Common myeloid progenitor, CD34-positive (primary cell): Measurements from ENCODE around the gene SLX9.

Source experiments
- CTCF ChIA-PET: fragments of 350-600 bp; sonication (Branson Sonifier 250); formaldehyde crosslinking; loops from one replicate; lab custom pipeline; 2021; ENCODE audit warnings: antibody characterized with exemption; lab: Charles Lee
- POLR2A ChIA-PET: fragments of 350-600 bp; sonication (Branson Sonifier 250); formaldehyde crosslinking; loops from one replicate; lab custom pipeline; 2021; ENCODE audit warnings: antibody characterized with exemption; lab: Charles Lee
- DNase-seq, 3 donors: peaks; one replicate each; pipeline versions ENCODE4 v3.0.0 to v3.0.0-alpha.2; 2013
- H3K27ac ChIP-seq, 2 experiments: 1 replicate in 1 of 2; 2 replicates in 1 of 2; pipeline ENCODE4 v1.7.0; 2013; ENCODE audit warnings: inconsistent platforms in 2 of 2, low read length in 2 of 2, mild to moderate bottlenecking in 2 of 2, low read depth in 1 of 2, moderate library complexity in 1 of 2; ENCODE audit not compliant: severe bottlenecking in 2 of 2, insufficient read depth in 1 of 2, poor library complexity in 1 of 2
- H3K27me3 ChIP-seq, 5 experiments: replicated peaks in 2 of 5; 1 replicate in 3 of 5; 2 replicates in 2 of 5; pipeline versions ENCODE4 v1.6.1 to v1.7.0; 2013; ENCODE audit warnings: low read length in 4 of 5, mild to moderate bottlenecking in 2 of 5, moderate library complexity in 2 of 5, inconsistent platforms in 1 of 5; ENCODE audit not compliant: insufficient read depth in 5 of 5, control insufficient read depth in 4 of 5
- H3K36me3 ChIP-seq, 4 experiments: 1 replicate in 2 of 4; 2 replicates in 2 of 4; pipeline versions ENCODE4 v1.6.1 to v1.7.0; 2013; ENCODE audit warnings: low read length in 3 of 4, control low read depth in 1 of 4, mild to moderate bottlenecking in 1 of 4; ENCODE audit not compliant: control insufficient read depth in 4 of 4, insufficient read depth in 4 of 4
- H3K4me1 ChIP-seq, 4 experiments: 1 replicate in 3 of 4; 2 replicates in 1 of 4; pipeline versions ENCODE4 v1.6.1 to v1.7.1; 2013; ENCODE audit warnings: low read length in 3 of 4, mild to moderate bottlenecking in 3 of 4, control low read depth in 1 of 4, inconsistent platforms in 1 of 4, moderate library complexity in 1 of 4; ENCODE audit not compliant: control insufficient read depth in 4 of 4, insufficient read depth in 4 of 4; ENCODE audit errors: control extremely low read depth in 1 of 4
- H3K4me3 ChIP-seq, 7 experiments: 1 replicate in 4 of 7; 2 replicates in 3 of 7; pipeline versions ENCODE4 v1.5.1 to v1.7.0; 2013; ENCODE audit warnings: mild to moderate bottlenecking in 7 of 7, low read length in 6 of 7, moderate library complexity in 6 of 7, inconsistent platforms in 2 of 7, low read depth in 2 of 7, control low read depth in 1 of 7; ENCODE audit not compliant: insufficient read depth in 4 of 7, control insufficient read depth in 1 of 7; ENCODE audit errors: extremely low read depth in 1 of 7
- H3K9me3 ChIP-seq, 5 experiments: 1 replicate in 4 of 5; 2 replicates in 1 of 5; pipeline versions ENCODE4 v1.6.1 to v1.7.1; 2013; ENCODE audit warnings: low read length in 4 of 5, mild to moderate bottlenecking in 2 of 5, inconsistent platforms in 1 of 5, low read depth in 1 of 5, moderate library complexity in 1 of 5; ENCODE audit not compliant: control insufficient read depth in 4 of 5, insufficient read depth in 2 of 5; ENCODE audit errors: control extremely low read depth in 1 of 5
- WGBS: methylation state at CpG from one replicate; pipeline ENCODE4 v1.1.5; 2013; ENCODE audit not compliant: insufficient coverage; 5-methylcytosine and 5-hydroxymethylcytosine counted together

The SLX9 gene

GRCh38 chr21:45017039-45017960 lies 77.5 kb downstream of the SLX9 start:
- ChIA-PET POLR2A (no interaction called here), CTCF (no interaction called here)
- peaks cover 0 to 76% (median 33%) of the 10 kb centered on the region in 5 experiments for H3K27me3 ChIP-seq
- 82% methylated on average over 7 of the region's 15 CpGs for WGBS
- no peak overlapping the region for H3K4me3 ChIP-seq
- H3K36me3 ChIP-seq = no peaks in the 10 kb centered on the region
- no peak overlapping the region for H3K27ac ChIP-seq
- peaks cover 0 to 6% (median 3%) of the 10 kb centered on the region in 4 experiments for H3K4me1 ChIP-seq
- DNase-seq = peak in 1 of 3 donors; percentile 35
- H3K9me3 ChIP-seq = peaks cover 0 to 5% (median 0%) of the 10 kb centered on the region in 5 experiments

GRCh38 chr21:45018131-45019075 lies 78.6 kb downstream of the SLX9 start:
- peaks cover 0 to 6% (median 3%) of the 10 kb centered on the region in 4 experiments for H3K4me1 ChIP-seq
- CTCF ChIA-PET = no interaction called here

GRCh38 chr21:45019076-45019886 lies 79.5 kb downstream of the SLX9 start:
- Histone ChIP-seq H3K27me3 (peaks cover 0 to 67% (median 29%) of the 10 kb centered on the region in 5 experiments), H3K9me3 (peaks cover 0 to 10% (median 7%) of the 10 kb centered on the region in 5 experiments), H3K4me3 (peak overlapping the region in 1 of 7 experiments; percentile 16), H3K36me3 (no peaks in the 10 kb centered on the region), H3K27ac (no peak overlapping the region), H3K4me1 (peaks cover 0 to 6% (median 3%) of the 10 kb centered on the region in 4 experiments)
- ChIA-PET CTCF (no interaction called here), POLR2A (no interaction called here)
- no peak for DNase-seq
- WGBS = 40% methylated on average over 58 of the region's 60 CpGs

More at GRCh38 chr21:45018131-45019075, 78.6 kb downstream of the SLX9 start:
- Histone ChIP-seq H3K27ac (no peak overlapping the region), H3K27me3 (peaks cover 0 to 67% (median 29%) of the 10 kb centered on the region in 5 experiments), H3K9me3 (peaks cover 0 to 5% (median under 1%) of the 10 kb centered on the region in 5 experiments), H3K36me3 (no peaks in the 10 kb centered on the region), H3K4me3 (peak overlapping the region in 1 of 7 experiments; percentile 50)
- POLR2A ChIA-PET = no interaction called here
- DNase-seq = peak in 1 of 3 donors; percentile 17
- WGBS = 6% methylated on average over 61 of the region's 101 CpGs

- Histone ChIP-seq H3K27me3 (peaks cover 0 to 63% (median 28%) of the 10 kb centered on the region in 5 experiments), H3K9me3 (peaks cover 0 to 12% (median 7%) of the 10 kb centered on the region in 5 experiments), H3K27ac (no peak overlapping the region), H3K4me3 (no peak overlapping the region), H3K36me3 (no peaks in the 10 kb centered on the region), H3K4me1 (peaks cover 0 to 6% (median 3%) of the 10 kb centered on the region in 4 experiments)
- 89% methylated on average over 18 of the region's 19 CpGs for WGBS
- CTCF ChIA-PET = no interaction called here
- POLR2A ChIA-PET = no interaction called here
- DNase-seq = no peak
Measured at GRCh38 chr21:45019887-45020537, 80.2 kb downstream of the SLX9 start.

GRCh38 chr21:45020629-45021427 lies 81.0 kb downstream of the SLX9 start:
- H3K36me3 ChIP-seq = no peaks in the 10 kb centered on the region
- CTCF ChIA-PET = no interaction called here
- POLR2A ChIA-PET = no interaction called here
- no peak for DNase-seq
- no peak overlapping the region for H3K27ac ChIP-seq
- 87% methylated on average over 27 of the region's 28 CpGs for WGBS
- H3K4me3 ChIP-seq = no peak overlapping the region
- H3K9me3 ChIP-seq = peaks cover 0 to 13% (median 7%) of the 10 kb centered on the region in 5 experiments
- H3K27me3 ChIP-seq = peaks cover 0 to 57% (median 26%) of the 10 kb centered on the region in 5 experiments
- peaks cover 0 to 6% (median 3%) of the 10 kb centered on the region in 4 experiments for H3K4me1 ChIP-seq
